Renal cortical epithelial cell (primary cell): ENCODE results near the gene NRM. TPM values are rescaled to one million over a fixed set of nuclear protein-coding genes. Genes with fewer than 3 reads are reported as not detected.
A peak's percentile ranks its signal among the peaks of the same experiment; 100 is the strongest.
"Not testable (repeated sequence)": the region's sequence is repeated elsewhere in the genome, so short reads cannot be mapped to it uniquely, and the experiment has no call there.

Source experiments
- DNase-seq: peaks from one replicate; pipeline ENCODE4 v3.0.0-alpha.2; 2011; ENCODE audit warnings: low read depth
- total RNA-seq: library from RNA; depleted of rRNA; stranded (reverse); fragments of >200 nt; gene quantifications from 2 replicates; pipeline ENCODE4 v1.2.3, GENCODE V29; 2014

The NRM gene
- 0.69 and 1.7 TPM in 2 replicates for total RNA-seq

- DNase-seq = peak; percentile 72
Measured at GRCh38 chr6:30690403-30691207, at the start of gene NRM. NRM (minus strand) TSS chr6:30690984; CDS start chr6:30690974, 10 bp downstream.

GRCh38 chr6:30740540-30740870 is 49.7 kb upstream of the NRM start:
- DNase-seq = no peak

GRCh38 chr6:30738532-30738931 is 47.7 kb upstream of the NRM start:
- DNase-seq = no peak

- no peak for DNase-seq
Measured at GRCh38 chr6:30735668-30736314, 45.0 kb upstream of the NRM start.

- DNase-seq = no peak
Measured at GRCh38 chr6:30732237-30732943, 41.6 kb upstream of the NRM start.

- peak; percentile 78 for DNase-seq
Measured at GRCh38 chr6:30730601-30731435, 40.0 kb upstream of the NRM start.

- no peak for DNase-seq
Measured at GRCh38 chr6:30727920-30728553, 37.3 kb upstream of the NRM start.

GRCh38 chr6:30726506-30727413 is 36.0 kb upstream of the NRM start:
- DNase-seq = no peak

- no peak for DNase-seq
Measured at GRCh38 chr6:30725713-30726505, 35.1 kb upstream of the NRM start.

- DNase-seq = no peak
Measured at GRCh38 chr6:30724906-30725667, 34.3 kb upstream of the NRM start.

- not testable (repeated sequence) for DNase-seq
Measured at GRCh38 chr6:30723843-30724741, 33.3 kb upstream of the NRM start.

- not testable (repeated sequence) for DNase-seq
Measured at GRCh38 chr6:30723159-30723842, 32.5 kb upstream of the NRM start.

- peak; percentile 50 for DNase-seq
Measured at GRCh38 chr6:30722280-30723112, 31.7 kb upstream of the NRM start.

- not testable (repeated sequence) for DNase-seq
Measured at GRCh38 chr6:30722025-30722279, 31.2 kb upstream of the NRM start.

GRCh38 chr6:30721198-30722024 is 30.6 kb upstream of the NRM start:
- DNase-seq = peak; percentile 55
